Cardiac muscle cell (in vitro differentiated cells and primary cell): ENCODE results near the gene TRANK1. TPM values are rescaled to one million over a fixed set of nuclear protein-coding genes. Genes with fewer than 3 reads are reported as not detected.

Experiments used
- DNase-seq, 2 donors: peaks; one replicate each; pipeline versions ENCODE4 v3.0.0 to v3.0.0-alpha.2; 2010 to 2017; ENCODE audit warnings: low read depth in 1 of 2, low spot score in 1 of 2
- H3K27ac ChIP-seq: fragments of 200-600 bp; sonication (generic); 2 replicates; pipeline ENCODE4 v1.5.1; 2016
- H3K27me3 ChIP-seq: fragments of 200-600 bp; sonication (generic); 2 replicates; pipeline ENCODE4 v1.6.0; 2016; ENCODE audit warnings: control low read depth
- H3K36me3 ChIP-seq: fragments of 200-600 bp; sonication (generic); 2 replicates; pipeline ENCODE4 v1.5.1; 2016; ENCODE audit warnings: control low read depth
- H3K4me1 ChIP-seq: fragments of 200-600 bp; sonication (generic); 2 replicates; pipeline ENCODE4 v1.8.1; 2017; ENCODE audit warnings: low read depth, mild to moderate bottlenecking, mixed run types
- H3K4me3 ChIP-seq: fragments of 200-600 bp; sonication (generic); 2 replicates; pipeline ENCODE4 v1.5.1; 2016; ENCODE audit warnings: mild to moderate bottlenecking
- H3K9me3 ChIP-seq: fragments of 200-600 bp; sonication (generic); 2 replicates; pipeline ENCODE4 v1.5.1; 2017; ENCODE audit warnings: low read depth, mild to moderate bottlenecking, control low read depth
- polyA plus RNA-seq: library from polyadenylated mRNA; unstranded; fragments of >200 nt; fragmentation: Nextera tagmentation; extraction: Ambion mirVana; gene quantifications from 2 replicates; pipeline ENCODE4 v1.2.1, GENCODE V29; 2016
- total RNA-seq: library from RNA; depleted of rRNA; stranded (reverse); fragments of >200 nt; gene quantifications from 2 replicates; pipeline ENCODE4 v1.2.3, GENCODE V29; 2016
- TF ChIP-seq, protein P1 (sequence below): IDR thresholded peaks from 2 replicates; pipeline ENCODE4 v1.5.1; 2012; ENCODE audit warnings: low read depth, mild to moderate bottlenecking, low read length

The TRANK1 gene
- total and polyA plus RNA-seq, 2 experiments from 2014 or later = 1.9 to 8.2 TPM

- H3K36me3 ChIP-seq = no peaks in the 10 kb centered on the region
- TF ChIP-seq, protein P1, sequence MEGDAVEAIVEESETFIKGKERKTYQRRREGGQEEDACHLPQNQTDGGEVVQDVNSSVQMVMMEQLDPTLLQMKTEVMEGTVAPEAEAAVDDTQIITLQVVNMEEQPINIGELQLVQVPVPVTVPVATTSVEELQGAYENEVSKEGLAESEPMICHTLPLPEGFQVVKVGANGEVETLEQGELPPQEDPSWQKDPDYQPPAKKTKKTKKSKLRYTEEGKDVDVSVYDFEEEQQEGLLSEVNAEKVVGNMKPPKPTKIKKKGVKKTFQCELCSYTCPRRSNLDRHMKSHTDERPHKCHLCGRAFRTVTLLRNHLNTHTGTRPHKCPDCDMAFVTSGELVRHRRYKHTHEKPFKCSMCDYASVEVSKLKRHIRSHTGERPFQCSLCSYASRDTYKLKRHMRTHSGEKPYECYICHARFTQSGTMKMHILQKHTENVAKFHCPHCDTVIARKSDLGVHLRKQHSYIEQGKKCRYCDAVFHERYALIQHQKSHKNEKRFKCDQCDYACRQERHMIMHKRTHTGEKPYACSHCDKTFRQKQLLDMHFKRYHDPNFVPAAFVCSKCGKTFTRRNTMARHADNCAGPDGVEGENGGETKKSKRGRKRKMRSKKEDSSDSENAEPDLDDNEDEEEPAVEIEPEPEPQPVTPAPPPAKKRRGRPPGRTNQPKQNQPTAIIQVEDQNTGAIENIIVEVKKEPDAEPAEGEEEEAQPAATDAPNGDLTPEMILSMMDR = no peak
- peaks cover 3% of the 10 kb centered on the region for H3K4me1 ChIP-seq
- no peak overlapping the region for H3K27ac ChIP-seq
- H3K4me3 ChIP-seq = no peak overlapping the region
- H3K27me3 ChIP-seq = no peaks in the 10 kb centered on the region
- no peak for DNase-seq
- no peaks in the 10 kb centered on the region for H3K9me3 ChIP-seq
These were observed 118.6 kb downstream of the TRANK1 start for GRCh38 chr3:36826240-36826639.

GRCh38 chr3:36824443-36824842 lies 120.4 kb downstream of the TRANK1 start:
- Histone ChIP-seq H3K9me3 (no peaks in the 10 kb centered on the region), H3K4me3 (no peak overlapping the region), H3K4me1 (peaks cover 10% of the 10 kb centered on the region), H3K27ac (no peak overlapping the region), H3K27me3 (no peaks in the 10 kb centered on the region), H3K36me3 (no peaks in the 10 kb centered on the region)
- no peak for DNase-seq
- TF ChIP-seq, protein P1 = no peak

DNA sequence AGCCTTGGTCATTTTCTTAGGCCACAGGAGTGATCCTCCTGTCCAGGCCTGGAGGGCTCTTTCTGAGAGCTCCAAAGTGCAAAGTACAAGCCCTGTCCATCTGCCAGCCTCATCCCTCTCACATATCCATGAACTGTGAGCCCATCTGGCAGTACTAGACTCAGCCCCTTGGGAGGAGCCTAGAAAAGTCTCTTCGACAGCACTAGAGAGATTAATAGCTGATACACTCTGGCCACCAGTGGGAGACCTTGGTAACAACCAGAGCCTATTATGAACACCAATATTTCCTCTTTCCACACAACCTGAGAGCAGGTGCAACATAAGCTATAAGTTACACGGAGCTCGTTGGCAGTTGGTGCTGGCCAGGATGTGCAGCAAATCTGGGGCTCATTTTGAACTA lies 121.0 kb downstream of the TRANK1 start:
- no peak overlapping the region for H3K27ac ChIP-seq
- TF ChIP-seq, protein P1 = no peak
- no peaks in the 10 kb centered on the region for H3K9me3 ChIP-seq
- no peak overlapping the region for H3K4me3 ChIP-seq
- no peaks in the 10 kb centered on the region for H3K27me3 ChIP-seq
- peaks cover 10% of the 10 kb centered on the region for H3K4me1 ChIP-seq
- no peak for DNase-seq
- H3K36me3 ChIP-seq = no peaks in the 10 kb centered on the region

- H3K4me3 ChIP-seq = no peak overlapping the region
These were observed 124.8 kb downstream of the TRANK1 start for GRCh38 chr3:36820083-36820482.

GRCh38 chr3:36817806-36818533 lies 126.9 kb downstream of the TRANK1 start:
- no peaks in the 10 kb centered on the region for H3K9me3 ChIP-seq
- H3K4me1 ChIP-seq = peaks cover 40% of the 10 kb centered on the region
- H3K27me3 ChIP-seq = no peaks in the 10 kb centered on the region
- no peak for DNase-seq
- H3K27ac ChIP-seq = no peak overlapping the region
- no peaks in the 10 kb centered on the region for H3K36me3 ChIP-seq
- no peak overlapping the region for H3K4me3 ChIP-seq
- TF ChIP-seq, protein P1 = no peak

More at GRCh38 chr3:36820083-36820482, 124.8 kb downstream of the TRANK1 start:
- peaks cover 23% of the 10 kb centered on the region for H3K4me1 ChIP-seq
- H3K9me3 ChIP-seq = no peaks in the 10 kb centered on the region
- TF ChIP-seq, protein P1 = no peak
- no peak overlapping the region for H3K27ac ChIP-seq
- no peak for DNase-seq
- H3K27me3 ChIP-seq = no peaks in the 10 kb centered on the region
- no peaks in the 10 kb centered on the region for H3K36me3 ChIP-seq
